HepG2 (cell line): ENCODE results near the gene MRM1. TPM values are rescaled to one million over a fixed set of nuclear protein-coding genes. Genes with fewer than 3 reads are reported as not detected.

Experiments used
- BRD4 ChIP-seq: sonication (generic); formaldehyde crosslinking; IDR thresholded peaks from 2 replicates; pipeline ENCODE4 v1.4.0; 2020; ENCODE audit warnings: missing genetic modification reagents
- HDAC1 ChIP-seq: sonication (generic); formaldehyde crosslinking; IDR thresholded peaks from 2 replicates; pipeline ENCODE4 v1.5.1; 2020; ENCODE audit warnings: mild to moderate bottlenecking, missing genetic modification reagents
- HES4 ChIP-seq: sonication (generic); formaldehyde crosslinking; IDR thresholded peaks from 2 replicates; pipeline ENCODE4 v1.9.0; 2021; ENCODE audit warnings: mild to moderate bottlenecking, missing genetic modification reagents, borderline replicate concordance
- HNRNPL ChIP-seq: fragments of 200-400 bp; formaldehyde crosslinking; IDR thresholded peaks from 2 replicates; pipeline ENCODE4 v1.6.1; 2017; ENCODE audit warnings: mild to moderate bottlenecking, low read depth, low read length
- POLR2A ChIP-seq, 2 experiments: IDR thresholded peaks; 2 replicates each; pipeline ENCODE4 v1.6.1; 2011; ENCODE audit warnings: low read depth in 2 of 2, low read length in 2 of 2, mild to moderate bottlenecking in 1 of 2, moderate library complexity in 1 of 2; ENCODE audit not compliant: insufficient read depth in 1 of 2
- RFXANK ChIP-seq: IDR thresholded peaks from 2 replicates; pipeline ENCODE4 v1.6.1; 2016
- SAP130 ChIP-seq: IDR thresholded peaks from 2 replicates; pipeline ENCODE4 v1.6.1; 2016; ENCODE audit warnings: low read depth
- SMARCC2 ChIP-seq: fragments of 450-650 bp; IDR thresholded peaks from 2 replicates; pipeline ENCODE4 v1.6.1; 2017; ENCODE audit warnings: antibody characterized with exemption, mild to moderate bottlenecking
- ZFP82 ChIP-seq: sonication (generic); formaldehyde crosslinking; IDR thresholded peaks from 2 replicates; pipeline ENCODE4 v1.5.1; 2020; ENCODE audit warnings: mild to moderate bottlenecking, missing genetic modification reagents, borderline replicate concordance
- ZNF552 ChIP-seq: sonication (generic); formaldehyde crosslinking; IDR thresholded peaks from 2 replicates; pipeline ENCODE4 v1.9.0; 2022; ENCODE audit warnings: missing genetic modification reagents, mild to moderate bottlenecking, borderline replicate concordance
- ZNF572 ChIP-seq: sonication (generic); formaldehyde crosslinking; IDR thresholded peaks from 2 replicates; pipeline ENCODE4 v1.5.1; 2020; ENCODE audit warnings: mild to moderate bottlenecking, missing genetic modification reagents
- polyA plus RNA-seq, 8 experiments: library from polyadenylated mRNA; depleted of rRNA in 3 of 8; stranded (reverse) in 7 of 8; unstranded in 1 of 8; fragments of >200 nt; fragmentation: Illumina TruSeq in 4 of 8; extraction: Trizol in 4 of 8; gene quantifications; 2 replicates each; pipeline versions ENCODE4 v1.2.1 to v1.2.3, GENCODE V29; 2011 to 2016; ENCODE audit warnings: low read depth in 4 of 8, missing spikeins in 1 of 8, mixed read lengths in 1 of 8; ENCODE audit not compliant: insufficient read depth in 1 of 8
- total RNA-seq, 5 experiments: library from RNA; depleted of rRNA; stranded (reverse); fragments of >200 nt; fragmentation: Illumina TruSeq; extraction: Trizol; gene quantifications; 2 replicates each; pipeline ENCODE4 v1.2.3, GENCODE V29; 2016; ENCODE audit warnings: low read depth in 1 of 5
- TF ChIP-seq, protein P1 (sequence below): sonication (generic); formaldehyde crosslinking; IDR thresholded peaks from 2 replicates; pipeline ENCODE4 v1.4.0; 2020; ENCODE audit warnings: missing genetic modification reagents
- TF ChIP-seq, protein P2 (sequence below): sonication (generic); formaldehyde crosslinking; IDR thresholded peaks from 2 replicates; pipeline ENCODE4 v1.4.0; 2020; ENCODE audit warnings: mild to moderate bottlenecking, missing genetic modification reagents, borderline replicate concordance
- TF ChIP-seq, protein P3 (sequence below): sonication (generic); formaldehyde crosslinking; IDR thresholded peaks from 2 replicates; pipeline ENCODE4 v1.5.1; 2020; ENCODE audit warnings: missing genetic modification reagents, mild to moderate bottlenecking, borderline replicate concordance
- TF ChIP-seq, protein P4 (sequence below): sonication (generic); formaldehyde crosslinking; IDR thresholded peaks from 2 replicates; pipeline ENCODE4 v1.8.1; 2023; ENCODE audit warnings: mild to moderate bottlenecking, moderate library complexity, missing genetic modification reagents

Gene MRM1
- total and polyA plus RNA-seq, 2 of the 13 experiments (the other 11 are each of a cell fraction or from before 2014, with no cell fraction given) = 4.1 to 11.3 TPM

DNA sequence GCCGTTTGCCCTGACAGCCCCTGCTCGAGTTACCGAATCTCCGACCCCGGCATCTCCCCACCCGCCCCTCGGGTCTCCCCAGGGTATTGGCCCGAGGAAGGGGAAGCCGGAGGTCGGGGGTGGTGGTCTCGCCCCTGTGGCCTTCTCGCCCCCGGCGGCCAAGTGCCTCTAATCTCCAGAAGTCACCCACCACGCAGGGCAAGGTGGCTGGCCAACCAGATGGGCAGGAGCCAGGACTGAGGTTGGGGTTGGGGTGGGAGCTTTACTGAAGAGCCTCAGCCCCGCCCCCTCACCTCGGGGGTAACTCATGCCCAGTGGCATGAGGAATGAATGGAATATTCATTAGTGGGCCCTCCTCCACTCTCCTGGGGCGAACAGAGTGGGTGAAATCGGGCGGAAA lies 9.1 kb upstream of the MRM1 start (continued):
- TF ChIP-seq, protein P1, sequence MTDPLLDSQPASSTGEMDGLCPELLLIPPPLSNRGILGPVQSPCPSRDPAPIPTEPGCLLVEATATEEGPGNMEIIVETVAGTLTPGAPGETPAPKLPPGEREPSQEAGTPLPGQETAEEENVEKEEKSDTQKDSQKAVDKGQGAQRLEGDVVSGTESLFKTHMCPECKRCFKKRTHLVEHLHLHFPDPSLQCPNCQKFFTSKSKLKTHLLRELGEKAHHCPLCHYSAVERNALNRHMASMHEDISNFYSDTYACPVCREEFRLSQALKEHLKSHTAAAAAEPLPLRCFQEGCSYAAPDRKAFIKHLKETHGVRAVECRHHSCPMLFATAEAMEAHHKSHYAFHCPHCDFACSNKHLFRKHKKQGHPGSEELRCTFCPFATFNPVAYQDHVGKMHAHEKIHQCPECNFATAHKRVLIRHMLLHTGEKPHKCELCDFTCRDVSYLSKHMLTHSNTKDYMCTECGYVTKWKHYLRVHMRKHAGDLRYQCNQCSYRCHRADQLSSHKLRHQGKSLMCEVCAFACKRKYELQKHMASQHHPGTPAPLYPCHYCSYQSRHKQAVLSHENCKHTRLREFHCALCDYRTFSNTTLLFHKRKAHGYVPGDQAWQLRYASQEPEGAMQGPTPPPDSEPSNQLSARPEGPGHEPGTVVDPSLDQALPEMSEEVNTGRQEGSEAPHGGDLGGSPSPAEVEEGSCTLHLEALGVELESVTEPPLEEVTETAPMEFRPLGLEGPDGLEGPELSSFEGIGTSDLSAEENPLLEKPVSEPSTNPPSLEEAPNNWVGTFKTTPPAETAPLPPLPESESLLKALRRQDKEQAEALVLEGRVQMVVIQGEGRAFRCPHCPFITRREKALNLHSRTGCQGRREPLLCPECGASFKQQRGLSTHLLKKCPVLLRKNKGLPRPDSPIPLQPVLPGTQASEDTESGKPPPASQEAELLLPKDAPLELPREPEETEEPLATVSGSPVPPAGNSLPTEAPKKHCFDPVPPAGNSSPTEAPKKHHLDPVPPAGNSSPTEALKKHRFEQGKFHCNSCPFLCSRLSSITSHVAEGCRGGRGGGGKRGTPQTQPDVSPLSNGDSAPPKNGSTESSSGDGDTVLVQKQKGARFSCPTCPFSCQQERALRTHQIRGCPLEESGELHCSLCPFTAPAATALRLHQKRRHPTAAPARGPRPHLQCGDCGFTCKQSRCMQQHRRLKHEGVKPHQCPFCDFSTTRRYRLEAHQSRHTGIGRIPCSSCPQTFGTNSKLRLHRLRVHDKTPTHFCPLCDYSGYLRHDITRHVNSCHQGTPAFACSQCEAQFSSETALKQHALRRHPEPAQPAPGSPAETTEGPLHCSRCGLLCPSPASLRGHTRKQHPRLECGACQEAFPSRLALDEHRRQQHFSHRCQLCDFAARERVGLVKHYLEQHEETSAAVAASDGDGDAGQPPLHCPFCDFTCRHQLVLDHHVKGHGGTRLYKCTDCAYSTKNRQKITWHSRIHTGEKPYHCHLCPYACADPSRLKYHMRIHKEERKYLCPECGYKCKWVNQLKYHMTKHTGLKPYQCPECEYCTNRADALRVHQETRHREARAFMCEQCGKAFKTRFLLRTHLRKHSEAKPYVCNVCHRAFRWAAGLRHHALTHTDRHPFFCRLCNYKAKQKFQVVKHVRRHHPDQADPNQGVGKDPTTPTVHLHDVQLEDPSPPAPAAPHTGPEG (CRISPR knock-in tag) = no peak
- TF ChIP-seq, protein P2, sequence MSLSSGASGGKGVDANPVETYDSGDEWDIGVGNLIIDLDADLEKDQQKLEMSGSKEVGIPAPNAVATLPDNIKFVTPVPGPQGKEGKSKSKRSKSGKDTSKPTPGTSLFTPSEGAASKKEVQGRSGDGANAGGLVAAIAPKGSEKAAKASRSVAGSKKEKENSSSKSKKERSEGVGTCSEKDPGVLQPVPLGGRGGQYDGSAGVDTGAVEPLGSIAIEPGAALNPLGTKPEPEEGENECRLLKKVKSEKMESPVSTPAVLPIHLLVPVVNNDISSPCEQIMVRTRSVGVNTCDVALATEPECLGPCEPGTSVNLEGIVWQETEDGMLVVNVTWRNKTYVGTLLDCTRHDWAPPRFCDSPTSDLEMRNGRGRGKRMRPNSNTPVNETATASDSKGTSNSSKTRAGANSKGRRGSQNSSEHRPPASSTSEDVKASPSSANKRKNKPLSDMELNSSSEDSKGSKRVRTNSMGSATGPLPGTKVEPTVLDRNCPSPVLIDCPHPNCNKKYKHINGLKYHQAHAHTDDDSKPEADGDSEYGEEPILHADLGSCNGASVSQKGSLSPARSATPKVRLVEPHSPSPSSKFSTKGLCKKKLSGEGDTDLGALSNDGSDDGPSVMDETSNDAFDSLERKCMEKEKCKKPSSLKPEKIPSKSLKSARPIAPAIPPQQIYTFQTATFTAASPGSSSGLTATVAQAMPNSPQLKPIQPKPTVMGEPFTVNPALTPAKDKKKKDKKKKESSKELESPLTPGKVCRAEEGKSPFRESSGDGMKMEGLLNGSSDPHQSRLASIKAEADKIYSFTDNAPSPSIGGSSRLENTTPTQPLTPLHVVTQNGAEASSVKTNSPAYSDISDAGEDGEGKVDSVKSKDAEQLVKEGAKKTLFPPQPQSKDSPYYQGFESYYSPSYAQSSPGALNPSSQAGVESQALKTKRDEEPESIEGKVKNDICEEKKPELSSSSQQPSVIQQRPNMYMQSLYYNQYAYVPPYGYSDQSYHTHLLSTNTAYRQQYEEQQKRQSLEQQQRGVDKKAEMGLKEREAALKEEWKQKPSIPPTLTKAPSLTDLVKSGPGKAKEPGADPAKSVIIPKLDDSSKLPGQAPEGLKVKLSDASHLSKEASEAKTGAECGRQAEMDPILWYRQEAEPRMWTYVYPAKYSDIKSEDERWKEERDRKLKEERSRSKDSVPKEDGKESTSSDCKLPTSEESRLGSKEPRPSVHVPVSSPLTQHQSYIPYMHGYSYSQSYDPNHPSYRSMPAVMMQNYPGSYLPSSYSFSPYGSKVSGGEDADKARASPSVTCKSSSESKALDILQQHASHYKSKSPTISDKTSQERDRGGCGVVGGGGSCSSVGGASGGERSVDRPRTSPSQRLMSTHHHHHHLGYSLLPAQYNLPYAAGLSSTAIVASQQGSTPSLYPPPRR (CRISPR knock-in tag) = no peak
- TF ChIP-seq, protein P3, sequence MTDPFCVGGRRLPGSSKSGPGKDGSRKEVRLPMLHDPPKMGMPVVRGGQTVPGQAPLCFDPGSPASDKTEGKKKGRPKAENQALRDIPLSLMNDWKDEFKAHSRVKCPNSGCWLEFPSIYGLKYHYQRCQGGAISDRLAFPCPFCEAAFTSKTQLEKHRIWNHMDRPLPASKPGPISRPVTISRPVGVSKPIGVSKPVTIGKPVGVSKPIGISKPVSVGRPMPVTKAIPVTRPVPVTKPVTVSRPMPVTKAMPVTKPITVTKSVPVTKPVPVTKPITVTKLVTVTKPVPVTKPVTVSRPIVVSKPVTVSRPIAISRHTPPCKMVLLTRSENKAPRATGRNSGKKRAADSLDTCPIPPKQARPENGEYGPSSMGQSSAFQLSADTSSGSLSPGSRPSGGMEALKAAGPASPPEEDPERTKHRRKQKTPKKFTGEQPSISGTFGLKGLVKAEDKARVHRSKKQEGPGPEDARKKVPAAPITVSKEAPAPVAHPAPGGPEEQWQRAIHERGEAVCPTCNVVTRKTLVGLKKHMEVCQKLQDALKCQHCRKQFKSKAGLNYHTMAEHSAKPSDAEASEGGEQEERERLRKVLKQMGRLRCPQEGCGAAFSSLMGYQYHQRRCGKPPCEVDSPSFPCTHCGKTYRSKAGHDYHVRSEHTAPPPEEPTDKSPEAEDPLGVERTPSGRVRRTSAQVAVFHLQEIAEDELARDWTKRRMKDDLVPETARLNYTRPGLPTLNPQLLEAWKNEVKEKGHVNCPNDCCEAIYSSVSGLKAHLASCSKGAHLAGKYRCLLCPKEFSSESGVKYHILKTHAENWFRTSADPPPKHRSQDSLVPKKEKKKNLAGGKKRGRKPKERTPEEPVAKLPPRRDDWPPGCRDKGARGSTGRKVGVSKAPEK (CRISPR knock-in tag) = no peak
- TF ChIP-seq RFXANK (CRISPR knock-in tag) = no peak
- TF ChIP-seq HES4 = no peak
- no peak for TF ChIP-seq ZNF572 (CRISPR knock-in tag)
- TF ChIP-seq ZNF552 (CRISPR knock-in tag) = no peak
- peak; percentile 76; the same call in 1 of the 2 replicates for TF ChIP-seq ZFP82 (CRISPR knock-in tag)
- TF ChIP-seq SMARCC2 = no peak
- TF ChIP-seq, protein P4, sequence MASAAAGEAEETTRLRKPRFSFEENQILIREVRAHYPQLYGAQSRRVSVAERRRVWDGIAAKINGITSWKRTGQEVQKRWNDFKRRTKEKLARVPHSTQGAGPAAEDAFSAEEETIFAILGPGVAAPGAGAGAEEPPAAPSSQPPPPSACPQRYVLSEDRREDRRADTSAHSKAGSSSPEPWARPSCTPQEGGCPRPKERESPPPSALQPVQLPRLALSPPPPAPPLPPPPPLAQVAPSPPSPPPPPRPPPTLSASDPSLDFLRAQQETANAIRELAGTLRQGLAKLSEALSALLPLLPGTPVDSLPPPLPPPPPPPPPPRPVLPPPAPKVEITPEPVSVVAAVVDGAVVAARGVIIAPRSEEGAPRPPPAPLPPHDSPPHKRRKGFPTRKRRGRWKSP (CRISPR knock-in tag) = 0 out of 2 replicates have a peak, but pooled peaks have one; percentile 32
- TF ChIP-seq BRD4 (CRISPR knock-in tag) = no peak
- peak in 1 of 2 experiments; percentile 42; a peak in 2 of 4 replicates for TF ChIP-seq POLR2A (IDR thresholded peaks at IDR 0.05; ENCODE audit: insufficient read depth in 1 of 2, low read depth in 2 of 2, low read length in 2 of 2)
- TF ChIP-seq SAP130 (CRISPR knock-in tag) = 0 out of 2 replicates have a peak, but pooled peaks have one; percentile 6
- peak; percentile 50; the same call in 1 of the 2 replicates for TF ChIP-seq HNRNPL
- peak; percentile 33; the same call in 1 of the 2 replicates for TF ChIP-seq HDAC1 (CRISPR knock-in tag)
